ENCODE results near the gene CACNA2D4.

- TF ChIP-seq SUZ12 (IDR thresholded peaks at IDR 0.05) (no peak), BHLHE40 (IDR thresholded peaks at IDR 0.05; ENCODE audit: borderline replicate concordance) (no peak), FOXM1 (IDR thresholded peaks at IDR 0.05; ENCODE audit: borderline replicate concordance) (no peak), FOXA1 (IDR thresholded peaks at IDR 0.05) (no peak), HDGF (IDR thresholded peaks at IDR 0.05; ENCODE audit: borderline replicate concordance) (no peak), SP1 (IDR thresholded peaks at IDR 0.05) (no peak), NFRKB (IDR thresholded peaks at IDR 0.05) (no peak), CTBP1 (IDR thresholded peaks at IDR 0.05; ENCODE audit: borderline replicate concordance) (no peak), PKNOX1 (IDR thresholded peaks at IDR 0.05) (no peak), ELF4 (IDR thresholded peaks at IDR 0.05) (no peak)
These were observed 81.5 kb downstream of the CACNA2D4 start for GRCh38 chr12:1836854-1837421.

Measured in HEK293T (cell line).